Parietal lobe (tissue), 1 donor: ENCODE data around the gene TMBIM4. TPM values are rescaled to one million over a fixed set of nuclear protein-coding genes. Genes with fewer than 3 reads are reported as not detected.

ENCODE experiments used
- total RNA-seq: library from RNA; depleted of rRNA; stranded (reverse); fragments of >200 nt; gene quantifications from one replicate; pipeline ENCODE4 v1.2.3, GENCODE V29; 2014

Gene TMBIM4, protein sequence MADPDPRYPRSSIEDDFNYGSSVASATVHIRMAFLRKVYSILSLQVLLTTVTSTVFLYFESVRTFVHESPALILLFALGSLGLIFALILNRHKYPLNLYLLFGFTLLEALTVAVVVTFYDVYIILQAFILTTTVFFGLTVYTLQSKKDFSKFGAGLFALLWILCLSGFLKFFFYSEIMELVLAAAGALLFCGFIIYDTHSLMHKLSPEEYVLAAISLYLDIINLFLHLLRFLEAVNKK
- 24.7 TPM for total RNA-seq

GRCh38 chr12:66169221-66170170 is at the start of gene TMBIM4:
TSS of gene TMBIM4 (minus strand) at chr12:66169996. CDS start at chr12:66169951, 45 bp downstream.

GRCh38 chr12:66188584-66189485 is 19.0 kb upstream of the TMBIM4 start, which contains the start of gene IRAK3:
TSS of gene IRAK3 (plus strand) at chr12:66189214. CDS start at chr12:66189300, 86 bp downstream.

DNA sequence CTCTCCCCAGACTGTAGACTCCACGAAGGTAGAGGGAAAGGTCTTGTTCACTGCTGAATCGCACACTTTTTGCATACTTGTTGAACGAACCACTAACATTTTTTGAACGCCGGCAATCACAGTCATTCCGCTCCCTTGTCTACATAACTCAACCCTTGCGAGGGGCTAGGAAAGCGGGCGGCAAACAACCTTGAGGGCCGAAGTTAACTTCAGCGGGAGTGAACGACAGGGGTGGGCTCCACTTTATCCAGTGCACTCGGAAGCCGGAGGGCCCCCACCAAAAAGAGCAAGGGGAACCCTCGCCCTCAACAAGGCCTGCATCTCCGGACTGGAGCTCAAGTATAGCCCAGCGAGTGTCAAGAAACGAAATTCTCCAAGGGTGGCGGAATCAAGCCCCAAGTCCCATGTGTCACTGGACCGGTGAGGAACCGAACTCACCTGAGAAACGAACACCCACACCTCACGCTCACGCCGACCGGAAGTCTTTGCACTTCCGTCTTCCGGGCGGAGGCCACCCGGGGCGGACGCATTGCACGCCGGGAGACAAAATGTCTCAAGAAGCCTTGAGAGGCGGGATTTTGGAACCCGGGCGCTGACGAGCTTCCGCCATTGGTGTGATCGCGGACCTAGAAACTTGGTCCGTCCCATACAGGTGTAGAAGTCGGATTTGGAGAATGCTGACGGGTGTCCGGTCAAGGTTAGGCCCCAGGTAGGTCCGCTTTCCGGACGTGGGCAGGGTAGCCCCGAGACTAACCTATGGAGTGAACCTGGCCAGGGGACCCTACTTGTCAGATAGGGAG is 39.3 kb downstream of the TMBIM4 start, which contains the start of gene LLPH:
LLPH (minus strand) TSS at position 484 of the 800 bp plus-strand sequence. CDS start 1,644 bp downstream, outside the sequence.

Other genes with a start within 250 kb of the TMBIM4 start
- gene LLPH, start 39.2 kb downstream of the TMBIM4 start, total RNA-seq = 8.8 TPM
- gene IRAK3, start 19.2 kb upstream of the TMBIM4 start, total RNA-seq = 6.9 TPM
- gene HELB, start 132.5 kb upstream of the TMBIM4 start, total RNA-seq = 13.8 TPM